HG03064 (cell line): ENCODE results near the gene C3orf20.
A peak's percentile ranks its signal among the peaks of the same experiment; 100 is the strongest.

Experiments used
- ATAC-seq: cut with Tn5 transposase; IDR thresholded peaks from one replicate; pipeline ENCODE4 v1.9.1; 2021; ENCODE audit warnings: low read depth; ENCODE audit not compliant: unreplicated experiment

C3orf20 gene

GRCh38 chr3:14689247-14689980 is 14.5 kb downstream of the C3orf20 start:
- ATAC-seq = peak; percentile 41

DNA sequence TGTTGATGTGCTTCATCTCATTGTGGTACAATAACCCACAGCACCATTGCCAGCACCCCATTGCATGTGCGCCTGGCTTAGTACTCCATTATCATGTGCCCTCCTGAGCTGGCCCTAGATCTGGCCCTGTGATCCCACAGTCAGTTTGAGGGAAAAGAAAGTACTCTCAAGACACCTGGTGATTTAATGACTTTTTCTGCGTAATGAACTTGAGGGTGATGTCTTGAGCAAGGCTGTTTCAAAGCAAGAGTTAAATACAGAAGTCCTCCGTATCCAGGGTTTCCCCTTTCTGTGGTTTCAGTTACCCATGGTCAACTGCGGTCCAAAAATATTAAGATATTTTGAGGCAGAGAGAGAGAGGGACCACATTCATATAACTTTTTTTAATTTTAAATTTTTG is 16.3 kb downstream of the C3orf20 start:
- ATAC-seq = no peak

GRCh38 chr3:14691719-14692118 is 16.8 kb downstream of the C3orf20 start:
- ATAC-seq = no peak

GRCh38 chr3:14698601-14699244 is 23.8 kb downstream of the C3orf20 start:
- no peak for ATAC-seq

DNA sequence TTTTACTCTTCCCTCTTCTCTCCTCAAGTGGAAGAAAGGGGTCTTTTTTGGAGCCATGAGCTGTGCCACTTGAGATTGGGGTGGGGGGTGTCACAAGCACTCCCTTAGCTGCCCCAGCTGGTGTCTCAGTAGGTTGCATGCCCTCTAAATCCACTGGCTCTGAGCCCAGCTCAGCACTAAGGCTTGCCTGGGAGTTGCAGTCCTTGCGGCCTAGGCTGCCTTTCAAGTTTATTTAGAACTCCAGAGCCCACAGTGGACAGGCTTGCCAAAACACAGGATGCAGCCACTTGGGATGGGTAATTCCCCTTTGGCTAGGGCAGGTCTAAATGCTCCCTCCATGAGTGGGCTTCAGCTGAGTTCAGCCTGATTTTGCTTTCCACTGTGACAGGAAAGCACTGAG is 24.7 kb downstream of the C3orf20 start:
- no peak for ATAC-seq

GRCh38 chr3:14700891-14701290 is 25.9 kb downstream of the C3orf20 start:
- ATAC-seq = no peak

GRCh38 chr3:14701676-14702075 is 26.7 kb downstream of the C3orf20 start:
- ATAC-seq = no peak

- no peak for ATAC-seq
These were observed 28.3 kb downstream of the C3orf20 start for GRCh38 chr3:14703128-14703750.

DNA sequence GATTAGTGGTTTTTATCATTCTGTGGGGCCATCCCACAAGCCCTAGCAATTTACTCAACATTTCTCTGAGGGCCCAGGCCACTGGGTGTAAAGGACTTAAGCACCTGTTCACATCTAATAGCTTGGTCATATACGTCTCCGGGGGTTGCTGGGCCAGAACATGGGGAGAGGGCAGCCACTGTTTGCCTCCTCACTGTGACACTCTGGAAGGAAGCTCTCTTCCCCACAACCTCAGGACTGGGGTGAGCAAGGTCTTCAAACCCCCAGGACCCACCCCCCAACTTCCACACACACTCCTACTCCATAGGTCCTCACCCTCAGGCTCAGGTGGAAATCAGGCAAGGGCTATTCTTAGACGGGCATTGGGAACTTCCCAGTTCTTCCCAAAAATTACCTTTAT is 28.9 kb downstream of the C3orf20 start:
- no peak for ATAC-seq

- ATAC-seq = no peak
These were observed 31.2 kb downstream of the C3orf20 start for GRCh38 chr3:14706096-14706495.

DNA sequence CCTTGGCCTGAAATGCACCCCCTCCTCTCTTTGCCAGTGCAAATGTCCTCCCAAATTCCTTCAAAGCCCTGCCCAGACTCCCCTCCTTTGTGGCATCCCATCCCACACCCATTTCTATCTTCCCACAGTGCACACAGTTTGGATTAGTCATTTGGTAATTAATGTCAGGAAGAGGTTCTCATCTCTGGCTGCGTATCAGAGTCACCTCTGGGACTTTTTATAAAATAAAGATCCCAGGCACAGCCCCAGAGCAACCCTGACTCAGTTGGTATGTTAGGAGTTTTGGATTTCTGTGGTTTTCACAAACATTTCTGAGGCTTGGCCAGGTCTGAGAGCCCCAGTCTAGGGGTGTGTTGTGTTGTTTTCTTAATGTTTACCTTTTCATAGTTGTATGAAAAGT is 41.6 kb downstream of the C3orf20 start:
- no peak for ATAC-seq

- ATAC-seq = no peak
These were observed 42.4 kb downstream of the C3orf20 start for GRCh38 chr3:14717307-14717706.

GRCh38 chr3:14718539-14718938 is 43.6 kb downstream of the C3orf20 start:
- ATAC-seq = no peak

DNA sequence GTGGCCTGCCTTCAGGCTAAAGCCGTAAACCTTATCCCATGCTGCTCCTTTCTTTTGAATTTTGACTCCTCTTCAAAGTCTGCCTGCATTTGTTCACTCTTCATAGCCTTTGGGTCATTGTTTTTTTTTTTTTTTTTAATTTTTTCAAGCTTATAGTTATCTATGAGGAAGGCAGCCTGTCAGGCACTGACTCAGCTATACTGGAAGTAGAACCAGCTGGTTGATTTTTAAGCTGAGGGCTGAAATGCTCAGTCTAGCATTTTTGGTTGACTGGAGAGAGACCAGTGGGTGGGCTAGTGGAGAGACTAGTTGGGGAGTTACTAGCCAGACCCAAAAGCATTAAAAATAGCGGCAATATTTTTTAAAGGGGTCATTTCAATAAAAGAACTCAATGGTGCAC is 44.1 kb downstream of the C3orf20 start:
- no peak for ATAC-seq

DNA sequence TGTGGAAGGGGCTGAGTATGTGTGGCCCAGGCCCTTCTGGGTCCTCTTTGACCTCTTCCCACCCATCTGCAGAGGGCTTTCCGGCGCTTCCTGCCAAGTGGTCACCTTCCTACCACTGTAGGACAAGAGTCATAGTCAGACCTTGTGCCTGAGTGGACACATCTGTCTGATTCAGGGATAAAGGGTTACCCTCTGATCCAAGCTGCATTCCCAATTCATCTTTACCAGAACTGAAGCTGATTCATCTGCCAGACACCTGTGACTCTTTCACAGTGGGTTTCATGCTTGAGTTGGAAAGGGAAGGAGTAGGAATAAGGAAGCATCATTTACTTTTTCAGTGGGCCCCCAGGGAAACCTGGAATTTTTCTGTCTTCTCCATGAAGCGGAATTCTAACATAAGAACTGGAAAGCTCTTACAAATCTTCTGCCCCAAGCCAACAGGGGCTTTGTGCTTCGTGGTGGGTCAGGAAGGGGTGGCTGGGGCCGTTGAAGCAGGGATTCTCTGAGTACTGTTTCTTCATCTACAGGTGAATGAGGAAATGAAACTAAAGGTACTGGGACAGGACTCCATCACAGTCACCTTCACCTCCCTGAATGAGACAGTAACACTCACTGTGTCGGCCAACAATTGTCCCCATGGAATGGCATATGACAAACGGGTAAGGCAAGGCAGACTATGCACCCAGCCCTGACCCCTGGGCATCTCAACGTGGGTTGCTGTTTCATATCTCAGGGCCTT is 46.4 kb downstream of the C3orf20 start:
- ATAC-seq = no peak

GRCh38 chr3:14725013-14725412 is 50.1 kb downstream of the C3orf20 start:
- ATAC-seq = no peak

GRCh38 chr3:14725564-14726440 is 50.9 kb downstream of the C3orf20 start:
- no peak for ATAC-seq

DNA sequence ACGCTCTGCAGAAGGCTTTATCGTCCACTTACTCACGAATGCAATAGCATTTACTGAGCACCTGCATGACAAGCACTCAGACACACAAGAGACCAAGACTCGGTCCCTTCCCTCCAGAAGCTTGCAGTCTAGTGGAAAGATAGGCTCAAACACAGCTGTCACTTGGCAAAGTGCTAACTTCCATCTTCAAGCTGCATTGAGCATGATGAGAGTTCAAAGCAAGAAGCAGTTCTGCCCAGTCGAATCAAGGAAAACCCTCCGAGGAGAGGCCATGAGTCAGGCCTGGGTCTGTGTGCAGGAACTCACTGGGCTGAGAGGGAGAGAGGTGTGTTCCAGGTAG is 51.5 kb downstream of the C3orf20 start:
- ATAC-seq = no peak

DNA sequence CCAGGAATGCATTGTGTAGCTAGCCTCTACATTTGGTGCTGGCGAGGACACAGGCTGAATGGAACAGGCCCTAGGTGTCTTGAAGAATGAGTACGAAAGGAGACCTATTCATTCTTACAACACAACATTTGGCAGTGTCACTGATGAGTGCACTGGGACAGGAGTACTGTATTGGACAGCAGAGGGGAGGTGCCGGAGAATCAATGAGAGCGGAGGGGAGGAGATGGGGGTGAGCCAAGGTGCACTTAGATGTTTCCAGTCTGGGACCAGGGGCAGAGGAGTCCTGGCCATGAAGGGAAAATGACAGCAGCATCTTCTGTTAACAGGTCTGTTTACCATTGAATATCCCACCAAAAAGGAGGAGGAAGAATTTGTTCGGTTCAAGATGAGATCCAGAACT is 53.2 kb downstream of the C3orf20 start:
- ATAC-seq = no peak

DNA sequence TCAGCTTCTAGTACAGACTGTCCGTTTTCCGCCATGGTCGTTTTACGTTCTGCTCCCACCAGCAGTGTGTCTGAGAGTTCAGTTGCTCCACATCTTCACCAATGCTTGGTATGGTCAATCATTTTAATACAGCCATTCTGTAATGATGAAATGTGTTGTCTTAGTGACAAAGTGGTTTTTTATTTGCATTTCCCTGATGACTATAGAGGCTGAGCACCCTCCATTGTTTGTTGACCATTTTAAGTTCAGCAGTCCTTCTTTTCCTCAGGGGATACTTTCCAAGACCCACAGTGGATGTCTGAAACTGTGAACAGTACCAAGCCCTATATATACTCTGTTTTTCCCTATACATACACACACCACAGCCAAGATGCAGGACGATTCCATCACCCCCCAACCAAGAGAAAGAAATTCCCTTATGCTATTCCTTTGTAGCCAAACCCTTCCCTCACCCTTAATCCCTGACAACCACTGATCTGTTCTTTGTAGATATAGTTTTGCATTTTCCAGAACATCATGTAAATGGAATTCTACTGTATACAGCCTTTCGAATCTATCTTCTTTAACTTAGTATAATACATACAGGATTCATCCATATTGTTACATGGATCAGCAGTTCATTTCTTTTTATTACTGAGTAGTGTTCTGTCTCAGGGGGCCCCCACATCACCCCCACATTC is 55.9 kb downstream of the C3orf20 start:
- no peak for ATAC-seq
